Stimulated activated CD4-positive, alpha-beta T cell treated with anti-CD3 and anti-CD28 coated beads, Interleukin-15, amount 100 ng/mL, for 1 hour (primary cell): Measurements from ENCODE around the gene CREG1.

Experiments used
- DNase-seq, 2 donors: peaks; one replicate each; pipeline ENCODE4 v3.0.0-alpha.2; 2020; ENCODE audit warnings: low read depth in 1 of 2, low spot score in 1 of 2

CREG1 gene

DNA sequence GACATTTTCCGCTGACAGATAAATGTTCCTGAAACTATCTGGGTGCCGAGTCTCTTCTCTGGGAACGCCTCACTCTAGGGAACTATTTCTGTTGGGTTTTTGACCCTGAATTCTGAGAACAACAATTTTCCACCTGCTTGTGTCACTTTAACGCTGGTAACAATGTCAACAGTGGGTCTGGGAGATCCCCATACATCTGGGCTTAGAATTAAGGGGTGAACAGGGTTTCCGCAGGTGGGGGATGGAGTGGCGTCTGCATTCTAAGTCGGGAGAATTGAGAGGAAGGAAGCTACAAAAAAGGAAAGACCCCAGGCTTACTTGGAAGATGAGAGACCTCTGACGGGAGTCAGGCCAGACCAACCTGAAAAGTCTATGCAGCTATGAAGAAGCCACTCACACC lies 44.0 kb downstream of the CREG1 start:
- no peak for DNase-seq

DNA sequence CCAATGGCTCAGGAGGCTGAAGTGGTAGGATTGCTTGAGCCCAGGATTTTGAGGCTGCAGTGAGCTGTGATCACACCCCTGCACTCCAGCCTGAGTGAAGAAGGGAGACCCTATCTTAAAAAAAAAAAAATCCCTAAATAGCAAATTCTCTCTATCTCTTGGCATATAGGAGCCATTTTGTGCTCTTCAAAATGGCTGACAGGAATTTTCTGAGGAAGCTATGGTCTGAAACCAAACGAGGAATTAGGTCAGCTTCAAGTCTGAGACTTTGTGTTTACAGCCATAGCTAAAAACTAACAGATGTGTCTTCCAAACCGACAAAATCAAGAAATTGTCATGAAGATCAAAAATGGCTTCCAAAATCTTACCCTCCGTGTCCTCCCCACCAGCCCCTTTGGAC lies 45.8 kb downstream of the CREG1 start:
- no peak for DNase-seq

DNA sequence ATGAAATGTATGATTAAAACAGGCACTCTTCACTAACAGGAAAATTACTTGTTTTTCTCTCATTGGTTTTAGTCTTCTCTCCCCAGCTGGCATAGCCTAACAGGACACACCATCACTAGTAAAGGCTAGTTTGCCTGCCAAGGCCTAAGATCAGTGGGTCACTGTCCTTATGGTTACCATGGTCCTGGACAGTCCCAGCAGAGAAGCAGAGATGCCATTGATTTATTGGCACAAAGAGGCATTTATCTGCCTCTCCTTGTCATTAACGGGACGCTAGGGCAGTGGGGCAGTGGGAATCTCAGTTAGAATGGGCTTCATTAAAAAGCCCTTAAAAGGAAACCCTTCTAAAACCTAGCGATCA lies 49.1 kb downstream of the CREG1 start:
- DNase-seq: no peak

DNA sequence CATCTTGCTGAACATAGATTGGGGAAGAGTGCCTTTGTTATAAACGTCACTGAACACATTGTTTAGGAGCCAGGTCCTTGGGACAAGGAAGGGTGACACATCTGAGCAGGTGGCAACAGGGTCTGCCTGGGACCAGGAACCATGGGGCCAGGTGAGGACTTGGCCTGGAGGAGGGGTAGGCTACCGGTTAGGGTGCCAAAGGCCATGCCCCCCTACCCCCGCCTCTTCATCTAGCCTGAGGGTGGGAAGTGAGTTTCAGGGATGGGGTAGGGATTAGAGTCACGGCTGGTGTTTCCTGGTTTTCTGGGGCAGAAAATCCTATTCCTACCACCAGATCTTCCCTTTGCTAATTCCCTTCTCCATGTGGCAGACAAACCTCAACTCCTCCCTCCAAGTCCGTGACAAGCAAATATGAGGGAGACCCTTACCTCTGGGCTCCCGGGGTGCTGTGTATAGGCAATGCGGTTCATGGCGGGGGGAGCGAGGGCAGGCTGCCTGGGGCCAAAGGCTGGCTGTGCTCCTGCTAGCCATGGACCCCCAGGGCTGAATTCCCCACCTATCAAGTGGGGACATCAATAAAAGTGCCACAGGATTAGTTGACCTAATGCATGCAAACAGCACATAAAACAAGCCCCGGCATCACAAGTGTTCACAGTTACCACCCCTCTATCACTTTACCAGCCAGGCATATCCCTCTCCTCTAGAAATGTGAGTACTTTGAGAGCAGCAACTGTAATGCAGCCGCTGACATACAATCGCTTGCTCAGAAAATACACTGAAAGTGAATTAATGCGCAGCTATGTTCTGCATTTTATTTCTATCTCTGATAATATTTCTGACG lies 49.7 kb downstream of the CREG1 start:
- no peak for DNase-seq

DNA sequence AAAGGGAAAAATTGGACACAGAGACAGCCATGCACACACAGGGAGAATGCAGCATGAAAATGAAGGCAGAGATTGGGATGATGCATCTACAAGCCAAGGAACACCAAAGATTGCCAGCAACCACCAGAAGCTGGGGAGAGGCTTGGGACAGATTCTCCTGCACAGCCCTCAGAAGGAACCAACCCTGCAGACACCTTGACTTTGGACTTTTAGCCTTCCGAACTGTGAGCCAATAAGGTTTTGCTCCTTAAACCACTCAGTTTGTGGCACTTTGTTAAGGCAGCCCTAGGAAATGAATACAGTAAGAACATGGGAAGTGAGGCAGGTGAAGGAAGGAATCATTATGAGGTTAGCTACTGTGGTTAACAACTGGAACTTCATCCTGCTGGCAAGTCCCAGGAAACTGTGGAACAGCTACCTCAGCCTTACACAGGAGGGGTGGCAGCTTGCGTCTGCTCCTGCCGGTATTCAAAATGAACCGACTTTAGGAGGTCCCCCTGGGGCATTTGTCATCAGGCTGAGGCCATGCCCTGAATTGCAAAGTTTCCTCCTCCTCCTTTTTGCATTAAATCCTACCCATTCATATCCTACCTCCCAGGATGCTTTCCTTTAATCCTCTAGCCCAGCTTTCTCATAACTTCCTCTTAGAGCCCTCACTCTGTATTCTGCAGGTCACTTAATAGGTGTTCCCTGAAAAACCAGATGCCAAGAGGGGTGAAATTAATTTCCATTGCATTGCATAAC lies 50.7 kb downstream of the CREG1 start:
- DNase-seq: no peak

DNA sequence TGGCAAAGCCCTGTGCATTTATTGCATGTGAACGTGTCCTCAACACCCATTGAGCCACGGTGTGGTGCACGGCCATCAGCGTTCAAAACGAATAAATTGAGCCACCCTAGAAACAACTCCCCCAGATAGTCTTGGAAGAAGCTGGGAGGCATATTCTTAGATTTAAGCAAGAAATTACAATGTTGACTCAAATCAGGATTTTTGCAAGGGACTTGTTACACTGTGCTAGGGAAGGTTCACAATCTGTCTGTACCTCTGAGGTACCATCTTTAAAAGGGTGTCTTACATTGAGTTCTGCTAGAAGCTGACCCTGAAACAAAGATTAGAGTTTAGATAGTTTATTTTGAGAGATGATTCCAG lies 51.4 kb downstream of the CREG1 start:
- no peak for DNase-seq

DNA sequence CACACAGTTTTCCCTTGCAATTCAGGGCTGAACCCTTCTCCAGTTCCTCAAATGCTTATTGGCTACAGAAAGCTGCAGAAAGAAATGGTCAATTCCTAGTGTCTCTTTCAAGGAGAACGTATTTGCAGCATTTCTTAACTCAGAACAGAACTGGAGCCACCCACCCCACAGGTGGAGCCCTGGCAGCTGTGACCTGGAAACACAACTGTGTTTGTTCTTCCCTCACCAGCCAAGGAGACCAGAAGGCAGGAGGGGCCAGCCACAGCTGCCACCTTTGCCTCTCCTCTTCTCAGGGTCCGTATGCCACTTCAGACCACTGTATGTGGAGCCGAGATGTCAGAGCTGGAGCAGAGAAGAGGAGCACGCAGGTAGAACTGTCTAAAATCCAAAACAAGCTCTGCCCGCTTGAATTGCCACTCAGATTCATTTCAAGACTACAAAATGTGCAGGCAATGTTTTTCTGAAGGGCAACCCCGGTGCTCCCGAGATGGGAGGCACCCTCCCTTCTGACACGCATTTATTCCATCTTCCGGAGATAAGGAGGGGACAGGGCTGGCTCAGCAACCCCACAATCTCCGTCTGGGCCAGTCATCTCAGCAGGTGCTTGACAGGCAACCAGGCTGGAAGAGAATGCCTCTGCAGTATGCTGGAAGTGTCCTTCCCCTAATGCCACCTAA lies 51.9 kb downstream of the CREG1 start:
- no peak for DNase-seq

DNA sequence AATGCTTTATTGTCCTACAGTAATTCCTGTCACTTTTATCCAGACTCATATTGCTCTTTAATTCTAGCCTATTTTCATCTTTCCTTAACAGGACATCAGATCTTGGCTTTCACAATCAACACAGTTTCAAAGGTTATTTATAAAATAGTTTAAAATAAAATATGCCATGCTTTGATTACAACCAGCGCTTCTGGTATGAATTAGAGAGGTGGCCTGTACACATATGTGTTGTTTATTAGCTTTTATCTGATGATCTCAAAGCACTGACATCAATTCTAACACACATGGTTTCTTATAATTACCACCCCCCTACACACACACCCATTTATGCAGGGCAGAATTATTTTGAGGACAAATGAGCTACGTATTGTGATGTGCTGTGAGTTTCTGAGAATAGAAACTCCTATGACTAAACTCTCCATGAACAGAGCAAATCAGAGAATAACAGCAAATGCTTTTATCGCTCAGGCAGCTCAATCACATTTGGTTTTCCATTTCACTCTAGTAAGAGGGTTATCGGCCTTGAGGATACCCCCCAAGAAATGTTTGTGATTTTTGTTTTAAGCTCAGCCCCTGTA lies 53.2 kb downstream of the CREG1 start:
- DNase-seq: no peak

DNA sequence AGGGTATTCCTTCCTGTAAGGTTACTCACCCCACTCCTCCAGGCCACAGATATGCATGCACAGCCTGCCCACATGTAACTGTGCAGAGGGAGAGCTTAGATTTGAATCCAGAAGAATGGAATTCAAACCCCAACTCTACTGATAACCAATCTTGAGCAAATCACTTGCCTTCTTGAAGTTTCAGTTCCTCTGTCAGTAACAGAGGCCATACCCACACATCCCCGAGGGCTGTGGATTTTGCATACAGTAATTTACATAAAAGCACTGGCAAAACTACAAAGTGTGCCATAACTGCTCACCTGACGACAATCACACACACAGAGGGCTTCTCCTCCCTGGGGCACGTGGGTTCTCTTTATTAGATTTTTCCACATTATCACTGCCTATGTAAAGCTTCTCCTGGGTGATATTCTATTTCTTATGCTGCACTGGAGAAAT lies 53.9 kb downstream of the CREG1 start:
- no peak for DNase-seq

DNA sequence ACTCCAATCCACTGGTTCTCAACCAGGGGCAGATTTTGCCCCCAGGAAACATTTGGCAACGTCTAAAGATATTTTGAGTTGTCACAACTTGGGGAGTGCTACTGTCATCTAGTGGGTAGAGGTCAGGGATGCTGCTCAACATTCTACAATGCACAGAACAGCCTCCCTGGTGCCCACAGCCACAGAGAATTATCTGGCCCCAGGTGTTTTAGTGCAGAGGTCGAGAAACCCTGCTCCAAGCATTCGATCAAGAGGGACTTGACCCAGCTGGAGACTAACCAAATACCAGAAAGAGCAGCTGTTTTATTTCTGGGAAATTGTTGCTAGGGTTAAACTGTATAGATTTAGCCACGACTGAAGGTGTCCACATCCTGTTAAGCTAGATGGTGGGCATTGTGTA lies 54.5 kb downstream of the CREG1 start:
- no peak for DNase-seq

DNA sequence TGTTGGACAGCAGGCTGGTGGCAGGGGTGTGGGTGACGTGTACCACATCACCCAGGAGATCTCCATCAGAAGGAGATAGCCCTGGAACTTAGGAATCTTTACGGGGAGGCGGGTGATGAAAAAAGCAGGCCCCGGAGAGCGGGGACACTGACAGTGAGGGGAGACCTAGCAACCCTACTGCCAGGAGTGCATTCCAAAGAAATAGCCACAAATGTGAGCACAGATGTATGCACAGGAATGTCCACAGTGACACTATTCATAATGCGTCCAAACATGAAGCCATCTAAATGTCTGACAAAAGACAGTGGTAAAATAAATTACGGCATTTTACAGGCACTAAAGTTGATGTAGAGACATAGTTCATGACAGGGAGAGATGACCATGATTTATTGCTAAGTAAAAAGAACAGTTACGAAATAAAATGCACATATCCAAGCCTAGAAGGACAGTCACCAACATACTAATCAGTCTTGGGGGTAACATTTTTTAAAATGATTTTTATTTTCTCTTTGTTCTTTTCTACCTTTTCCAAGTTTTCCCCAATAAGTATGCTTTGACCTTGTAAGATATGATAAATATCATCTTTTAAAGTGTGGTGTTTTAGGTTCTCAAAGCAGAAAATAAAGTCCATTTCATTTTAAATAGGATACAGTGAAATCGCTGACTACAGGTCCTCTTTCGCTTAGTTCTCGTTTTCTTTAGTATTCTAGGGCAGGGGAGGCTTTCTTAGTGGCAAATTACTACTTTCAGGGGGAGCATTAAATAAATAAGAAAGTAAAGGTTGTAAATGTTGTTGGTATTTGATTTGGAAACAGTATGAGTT lies 56.6 kb downstream of the CREG1 start:
- DNase-seq: no peak

DNA sequence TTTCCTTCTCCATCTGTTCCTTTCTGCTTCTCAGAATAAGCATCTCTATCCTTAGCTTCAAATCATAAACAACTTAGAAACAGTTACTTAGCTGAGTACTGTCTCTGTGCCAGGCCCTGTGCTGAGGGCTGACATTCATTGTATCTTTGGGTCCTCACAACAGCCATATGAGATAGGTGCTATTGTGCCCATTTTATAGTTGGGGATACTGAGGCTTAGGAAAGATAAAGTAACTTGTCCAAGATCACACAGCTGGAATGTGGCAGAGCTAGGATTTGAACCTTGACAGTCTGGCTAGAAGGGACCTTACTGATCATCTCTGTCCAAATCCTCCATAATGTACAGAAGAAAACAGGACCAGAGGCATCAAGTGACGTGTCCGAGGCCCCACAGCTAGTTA lies 60.2 kb downstream of the CREG1 start:
- DNase-seq: no peak

DNA sequence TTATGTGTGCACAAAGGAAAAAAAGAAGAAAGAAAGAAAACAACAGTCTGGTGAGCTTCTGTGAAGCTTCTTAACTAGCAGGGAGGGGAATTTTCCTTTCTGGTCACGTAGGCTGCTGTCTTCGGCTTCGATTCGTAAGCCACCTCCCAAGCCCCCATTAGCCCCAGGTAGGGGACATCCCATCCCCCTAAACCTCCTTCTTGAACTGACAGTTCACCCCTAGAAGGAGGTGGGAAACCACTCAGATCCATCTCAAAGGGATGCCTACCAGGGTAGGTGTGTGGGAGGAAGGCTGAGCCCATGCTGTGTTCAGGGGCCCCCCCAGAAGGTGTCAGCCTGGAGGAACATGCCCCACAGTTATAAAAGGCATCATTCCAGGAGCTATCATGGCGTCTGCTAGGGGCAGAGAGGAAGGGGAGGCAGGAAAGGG lies 61.1 kb downstream of the CREG1 start:
- no peak for DNase-seq

DNA sequence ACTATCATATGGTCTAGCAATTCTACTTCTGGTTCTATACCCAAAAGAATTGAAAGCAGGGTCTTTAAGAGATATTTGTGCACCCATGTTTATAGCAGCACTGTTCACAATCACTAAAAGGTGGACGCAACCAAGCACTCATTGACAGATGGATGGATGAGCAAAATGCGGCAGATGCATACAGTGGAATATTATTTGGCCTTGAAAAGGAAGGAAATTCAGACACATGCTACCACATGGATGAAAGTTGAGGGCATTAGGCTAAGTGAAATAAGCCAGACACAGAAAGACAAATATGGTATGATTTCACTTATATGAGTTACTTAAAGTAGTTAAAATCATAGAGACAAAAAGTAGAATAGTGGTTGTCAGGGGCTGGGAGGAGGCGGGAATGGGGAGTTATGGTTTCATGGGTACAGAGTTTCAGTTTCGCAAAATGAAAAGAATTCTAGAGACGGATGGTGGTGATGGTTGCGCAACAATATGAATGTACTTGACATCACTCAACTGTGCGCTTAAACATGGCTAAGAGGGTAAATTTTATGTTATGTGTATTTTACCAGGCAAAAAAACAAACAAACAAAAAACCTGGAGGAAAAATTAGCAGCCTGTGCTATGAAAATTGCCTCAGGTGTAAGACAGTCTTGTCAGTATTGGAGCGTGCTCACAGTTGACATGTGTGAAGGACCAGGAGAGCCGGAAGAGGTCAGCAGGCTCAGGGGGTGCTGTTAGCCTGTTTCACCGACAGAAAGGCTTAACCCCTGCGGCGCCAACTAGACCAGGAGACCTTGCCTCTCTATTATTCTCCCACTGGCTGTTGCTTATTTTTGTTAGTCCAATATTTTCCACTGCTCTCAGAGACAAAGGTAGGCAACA lies 61.7 kb downstream of the CREG1 start:
- DNase-seq: no peak
